Measurements from ENCODE around the gene SLC20A1. TPM values are rescaled to one million over a fixed set of nuclear protein-coding genes. Genes with fewer than 3 reads are reported as not detected.

The SLC20A1 gene
- total RNA-seq, 1 donor from 2014 or later = 81.2 TPM

GRCh38 chr2:112674229-112674628, 28.5 kb downstream of the SLC20A1 start:
- DNase-seq (ENCODE audit: low read depth, low spot score) = peak; percentile 87

DNA sequence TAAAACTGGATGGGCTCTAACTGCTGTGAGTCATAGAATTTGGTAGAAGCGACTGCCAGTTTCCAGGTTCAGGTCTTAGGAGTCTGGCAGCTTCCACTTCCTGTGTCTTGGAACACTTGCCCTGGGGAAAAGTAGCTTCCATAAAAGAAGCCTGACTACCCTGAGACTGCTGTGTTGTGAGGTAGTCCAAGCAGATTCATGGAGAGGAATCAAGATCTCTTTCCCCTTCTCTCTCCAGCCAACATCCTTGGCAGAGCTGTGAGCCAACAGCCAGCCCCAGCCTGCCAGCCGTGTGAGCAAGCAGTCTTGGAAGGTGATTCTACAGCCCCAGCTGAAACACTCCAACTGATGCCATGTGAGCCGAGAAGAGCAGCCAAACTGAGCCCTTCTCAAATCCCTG, 33.7 kb downstream of the SLC20A1 start:
- DNase-seq (ENCODE audit: low read depth, low spot score) = no peak

GRCh38 chr2:112680666-112681101, 34.9 kb downstream of the SLC20A1 start:
- no peak for DNase-seq (ENCODE audit: low read depth, low spot score)

GRCh38 chr2:112682101-112682500, 36.4 kb downstream of the SLC20A1 start:
- DNase-seq (ENCODE audit: low read depth, low spot score) = no peak

DNA sequence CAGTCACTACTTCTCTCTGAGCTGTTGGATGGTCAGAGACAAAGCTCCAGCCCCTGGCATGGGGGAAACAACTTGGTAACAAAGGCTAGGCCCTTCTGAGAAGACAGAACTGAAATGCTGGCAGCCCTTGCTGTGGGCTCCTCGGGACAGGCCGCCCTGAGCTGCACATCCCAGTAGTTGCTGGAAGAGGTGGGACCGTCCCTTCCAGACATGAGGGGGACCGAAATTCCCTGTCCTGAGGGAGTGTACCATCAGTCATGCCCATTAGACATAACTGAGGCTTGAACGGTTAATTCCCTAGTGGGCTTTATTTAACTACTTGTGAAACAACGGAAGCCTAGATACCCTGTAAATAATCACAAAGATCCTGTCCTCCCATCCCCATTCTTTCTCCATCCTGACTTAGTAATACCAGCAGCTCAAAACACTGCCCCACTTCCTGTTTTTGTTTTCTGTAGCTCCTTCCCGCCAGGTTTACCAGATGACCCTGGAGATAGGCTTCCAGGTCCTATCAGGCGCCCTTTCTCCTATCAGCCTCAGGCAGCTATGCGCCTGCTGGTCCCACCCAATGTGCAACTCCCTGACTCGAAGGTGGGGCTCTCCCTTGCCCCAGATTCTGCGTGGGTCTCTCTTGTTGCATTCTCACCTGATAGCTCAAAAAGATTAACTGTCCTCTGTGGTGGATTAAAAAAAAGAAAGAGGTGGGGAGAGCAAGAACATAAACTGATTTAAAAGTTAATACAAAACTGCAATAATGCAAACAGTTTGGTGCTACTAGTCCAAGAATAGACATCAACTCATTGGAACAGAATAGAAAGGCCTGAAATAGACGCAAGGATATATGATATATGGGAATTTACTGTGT, 38.0 kb downstream of the SLC20A1 start:
- DNase-seq (ENCODE audit: low read depth, low spot score) = no peak

DNA sequence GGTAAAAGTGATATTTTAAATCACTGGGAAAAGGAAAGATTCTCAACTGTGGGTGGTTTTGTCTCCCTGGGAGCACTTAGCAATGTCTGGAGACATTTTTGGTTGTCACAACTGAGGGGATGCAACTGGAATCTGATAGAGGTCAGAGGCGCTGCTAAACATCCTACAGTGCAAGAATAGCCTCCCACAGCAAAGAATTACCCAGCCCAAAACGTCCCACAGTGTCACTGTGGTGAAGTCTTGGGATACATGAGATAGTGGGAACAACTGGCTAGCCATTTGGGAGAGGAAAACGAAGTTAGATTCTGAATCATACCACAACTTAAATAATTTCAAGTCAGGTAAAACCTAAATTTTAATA, 38.7 kb downstream of the SLC20A1 start:
- no peak for DNase-seq (ENCODE audit: low read depth, low spot score)

- DNase-seq (ENCODE audit: low read depth, low spot score) = no peak
Observed at GRCh38 chr2:112685271-112685884, 39.6 kb downstream of the SLC20A1 start.

- DNase-seq (ENCODE audit: low read depth, low spot score) = no peak
Observed at GRCh38 chr2:112686348-112687217, 40.8 kb downstream of the SLC20A1 start.

- no peak for DNase-seq (ENCODE audit: low read depth, low spot score)
Observed at GRCh38 chr2:112687522-112687921, 41.8 kb downstream of the SLC20A1 start.

DNA sequence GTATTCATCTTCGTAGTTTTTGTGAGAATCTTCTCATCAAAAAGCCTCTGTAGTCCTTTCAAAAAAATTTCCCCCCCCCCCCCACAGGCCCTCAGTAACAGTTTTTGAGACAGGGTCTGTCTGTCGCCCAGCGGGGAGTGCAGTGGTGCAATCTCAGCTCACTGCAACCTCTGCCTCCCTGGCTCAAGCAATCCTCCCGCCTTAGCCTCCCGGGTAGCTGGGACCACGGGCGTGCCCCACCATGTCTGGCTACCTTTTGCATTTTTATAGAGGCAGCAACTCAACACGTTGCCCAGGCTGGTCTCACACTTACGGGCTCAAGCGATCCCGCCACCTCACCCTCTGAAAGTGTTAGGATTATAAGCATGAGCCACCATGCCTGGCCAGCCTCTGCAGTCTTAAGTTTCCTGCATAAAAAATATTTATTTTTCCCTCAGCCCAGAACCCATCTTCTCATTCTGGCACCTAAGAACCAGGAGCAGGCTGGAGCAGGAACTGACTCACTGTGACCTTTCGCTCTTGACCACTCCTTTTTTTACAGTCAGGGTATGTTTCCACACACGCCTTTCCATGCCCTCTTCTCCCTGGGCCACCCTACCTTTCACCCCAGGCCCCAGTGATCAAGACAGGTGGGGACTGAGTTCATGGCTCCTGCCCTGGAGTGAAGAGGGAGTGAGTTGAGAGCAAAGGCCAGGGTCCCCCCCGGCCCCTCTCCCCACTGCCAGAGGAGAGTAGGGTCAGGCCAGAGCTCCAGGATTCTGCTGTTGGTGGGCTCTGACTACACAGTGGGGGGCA, 42.5 kb downstream of the SLC20A1 start:
- DNase-seq (ENCODE audit: low read depth, low spot score) = no peak

- DNase-seq (ENCODE audit: low read depth, low spot score) = peak; percentile 27
Observed at GRCh38 chr2:112690853-112691401, 45.2 kb downstream of the SLC20A1 start.

DNA sequence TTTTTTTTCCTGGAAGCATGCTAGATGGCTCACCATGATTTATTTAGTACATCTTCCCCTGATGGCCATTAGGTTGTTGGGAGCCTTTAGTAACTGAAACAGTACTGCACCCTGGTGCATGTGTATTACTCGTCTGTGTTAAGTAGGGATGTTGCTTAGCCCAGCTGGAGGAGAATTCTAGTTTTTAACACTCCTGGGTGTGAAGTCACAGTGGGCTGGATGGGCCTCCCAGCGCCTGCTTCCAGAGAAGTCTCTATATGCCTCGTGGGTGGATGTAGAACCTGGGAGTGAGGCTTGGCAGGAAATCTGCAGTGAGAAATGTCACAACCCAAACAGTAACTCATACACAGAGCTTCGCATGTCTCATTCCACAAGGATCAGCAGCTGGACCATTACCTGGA, 46.1 kb downstream of the SLC20A1 start:
- no peak for DNase-seq (ENCODE audit: low read depth, low spot score)

- DNase-seq (ENCODE audit: low read depth, low spot score) = peak; percentile 66
Observed at GRCh38 chr2:112692495-112692911, 46.8 kb downstream of the SLC20A1 start.

DNA sequence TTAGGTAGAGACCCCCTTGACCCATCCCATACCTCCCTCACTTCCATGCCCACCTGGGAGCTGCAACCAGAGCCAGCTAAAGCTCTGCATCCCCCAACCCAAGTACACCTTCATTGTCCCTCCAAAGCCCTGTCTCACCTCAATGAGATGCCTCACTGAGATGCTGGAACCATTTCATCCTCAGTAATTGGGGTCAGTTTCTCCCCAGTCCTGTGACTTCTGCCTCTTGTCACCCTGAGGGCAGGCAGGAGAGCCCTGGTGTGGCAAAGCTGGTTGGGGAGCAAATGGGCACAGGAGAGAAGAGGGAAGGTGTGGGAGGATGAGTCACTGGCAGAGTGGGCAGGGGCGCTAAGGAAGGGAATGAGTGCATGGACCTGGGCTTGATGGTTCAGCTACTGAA, 47.2 kb downstream of the SLC20A1 start:
- DNase-seq (ENCODE audit: low read depth, low spot score) = no peak

- no peak for DNase-seq (ENCODE audit: low read depth, low spot score)
Observed at GRCh38 chr2:112693596-112693995, 47.9 kb downstream of the SLC20A1 start.

DNA sequence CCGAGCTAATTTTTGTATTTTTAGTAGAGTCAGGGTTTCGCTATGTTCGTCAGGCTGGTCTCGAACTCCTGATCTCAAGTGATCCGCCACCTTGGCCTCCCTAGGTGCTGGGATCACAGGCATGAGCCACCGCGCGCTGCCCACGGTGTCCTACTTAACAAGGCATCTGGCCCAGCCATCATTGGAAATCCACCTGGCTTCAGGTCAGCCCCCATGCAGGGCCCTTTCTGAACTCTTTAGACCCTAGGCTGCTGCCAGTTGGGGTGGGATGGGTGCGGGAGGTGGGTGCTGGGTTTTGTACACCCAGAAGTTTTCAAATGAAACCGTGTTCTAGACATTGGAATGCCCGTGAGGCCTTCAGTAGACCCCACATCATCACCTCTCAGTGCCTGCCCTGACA, 48.4 kb downstream of the SLC20A1 start:
- DNase-seq (ENCODE audit: low read depth, low spot score) = no peak

DNA sequence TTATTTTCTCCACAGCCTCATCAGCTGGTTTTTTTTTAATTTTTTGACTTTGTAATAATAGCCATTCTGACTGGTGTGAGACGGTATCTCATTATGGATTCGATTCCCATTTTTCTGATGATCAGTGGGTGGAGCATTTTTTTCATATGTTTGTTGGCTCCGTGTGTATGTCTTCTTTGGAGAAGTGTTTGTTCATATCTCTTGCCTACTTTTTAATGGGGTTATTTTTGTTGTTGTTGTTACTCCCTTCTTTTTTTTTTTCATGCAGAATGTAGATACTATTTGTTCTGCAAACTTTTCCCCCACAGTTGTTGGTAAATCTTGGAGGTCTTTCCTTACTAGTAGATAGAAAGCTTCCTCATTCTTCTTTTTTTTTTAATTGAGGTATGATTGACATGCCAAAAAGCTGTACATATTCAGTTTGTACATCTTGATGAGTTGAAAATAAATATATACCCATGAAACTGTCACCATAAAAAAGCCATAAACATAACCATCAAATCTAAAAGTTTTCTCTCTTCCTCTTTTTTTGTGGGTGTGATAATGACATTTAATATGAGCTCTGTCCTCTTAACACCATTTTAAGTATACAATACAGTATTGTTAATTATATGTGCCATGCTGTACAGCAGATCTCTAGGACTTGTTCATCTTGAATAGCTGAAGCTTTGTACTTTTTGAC, 53.2 kb downstream of the SLC20A1 start:
- no peak for DNase-seq (ENCODE audit: low read depth, low spot score)

DNA sequence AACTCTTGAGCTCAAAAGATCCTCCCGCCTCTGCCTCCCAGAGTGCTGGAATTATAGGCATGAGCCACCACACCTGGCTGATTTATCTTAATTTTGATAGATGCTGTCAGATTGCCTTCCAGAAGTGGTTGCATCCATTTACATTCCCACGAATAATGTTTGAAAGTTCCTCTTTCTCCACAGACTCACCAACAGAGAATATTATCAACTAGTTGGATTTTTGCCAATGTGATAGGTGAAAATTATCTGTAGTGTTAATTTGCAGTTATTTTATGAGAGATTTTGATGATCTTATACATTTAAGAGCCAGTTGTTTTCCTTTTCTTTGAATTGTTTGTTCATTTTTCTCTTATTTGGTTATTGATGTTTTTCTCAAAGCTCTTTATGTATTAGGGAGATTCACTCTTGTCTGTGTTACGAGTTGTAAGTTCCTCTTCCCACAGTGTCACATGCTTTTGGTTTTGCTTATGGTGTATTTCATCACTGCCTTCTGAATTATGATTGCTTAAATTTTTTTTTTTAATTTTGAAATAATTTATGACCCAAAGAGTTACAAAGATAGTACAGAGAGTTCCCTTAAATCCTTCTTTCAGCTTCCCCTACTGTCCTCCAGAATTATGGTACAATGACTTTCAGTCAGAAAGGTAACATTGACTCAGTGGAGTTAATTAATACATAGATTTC, 54.4 kb downstream of the SLC20A1 start:
- DNase-seq (ENCODE audit: low read depth, low spot score) = no peak

DNA sequence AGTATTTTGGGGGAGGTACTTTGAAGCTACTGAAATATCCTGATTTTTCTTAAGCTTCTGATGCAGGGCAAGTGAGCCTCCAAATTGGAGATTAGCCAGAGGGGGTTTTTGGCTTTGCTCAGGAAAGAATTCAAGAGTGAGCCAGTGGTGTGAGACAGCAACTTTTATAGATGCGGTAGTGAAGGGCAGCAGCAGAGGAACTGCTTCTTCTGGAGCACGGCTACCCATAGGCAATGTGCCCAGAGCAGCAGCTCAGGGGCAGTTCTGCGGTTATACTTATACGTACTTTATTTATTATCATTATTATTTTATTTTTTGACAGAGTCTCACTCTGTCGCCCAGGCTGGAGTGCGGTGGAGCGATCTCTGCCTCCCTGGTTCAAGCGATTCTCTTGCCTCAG, 55.3 kb downstream of the SLC20A1 start:
- DNase-seq (ENCODE audit: low read depth, low spot score) = no peak

- DNase-seq (ENCODE audit: low read depth, low spot score) = no peak
Observed at GRCh38 chr2:112703684-112704083, 57.9 kb downstream of the SLC20A1 start.

All from pulmonary artery endothelial cell (primary cell).